CD14-positive monocyte (primary cell): Measurements from ENCODE around the gene OAF. TPM values are rescaled to one million over a fixed set of nuclear protein-coding genes. Genes with fewer than 3 reads are reported as not detected.
A peak's percentile ranks its signal among the peaks of the same experiment; 100 is the strongest.

Experiments used
- DNase-seq, 3 donors: peaks; one replicate each; pipeline ENCODE4 v3.0.0-alpha.2; 2011 to 2022
- H2AFZ ChIP-seq: 2 replicates; pipeline ENCODE4 v1.6.0; 2012; ENCODE audit warnings: mild to moderate bottlenecking, low read depth, low read length, inconsistent platforms; ENCODE audit not compliant: insufficient read depth, poor library complexity, severe bottlenecking
- H3K27ac ChIP-seq, 2 donors: 1 replicate in 1 of 2; 2 replicates in 1 of 2; pipeline ENCODE4 v1.5.1; 2012 to 2013; ENCODE audit warnings: low read length in 2 of 2, control low read depth in 1 of 2, inconsistent platforms in 1 of 2, low read depth in 1 of 2, mild to moderate bottlenecking in 1 of 2
- H3K27me3 ChIP-seq, 2 donors: one replicate each; pipeline versions ENCODE4 v1.6.0 to v1.6.1; 2011 to 2013; ENCODE audit warnings: low read length in 2 of 2; ENCODE audit not compliant: control insufficient read depth in 2 of 2, insufficient read depth in 2 of 2
- H3K36me3 ChIP-seq, 2 donors: replicated peaks in 1 of 2; 1 replicate in 1 of 2; 2 replicates in 1 of 2; pipeline versions ENCODE4 v1.5.1 to v1.6.1; 2012 to 2013; ENCODE audit warnings: low read length in 2 of 2, control low read depth in 1 of 2, inconsistent platforms in 1 of 2, mild to moderate bottlenecking in 1 of 2; ENCODE audit not compliant: insufficient read depth in 2 of 2, control insufficient read depth in 1 of 2
- H3K4me1 ChIP-seq, 2 donors: 1 replicate in 1 of 2; 2 replicates in 1 of 2; pipeline versions ENCODE4 v1.5.1 to v1.6.1; 2012 to 2013; ENCODE audit warnings: low read length in 2 of 2, control low read depth in 1 of 2, inconsistent platforms in 1 of 2, mild to moderate bottlenecking in 1 of 2, moderate library complexity in 1 of 2; ENCODE audit not compliant: insufficient read depth in 2 of 2, control insufficient read depth in 1 of 2
- H3K4me2 ChIP-seq: replicated peaks from 2 replicates; pipeline ENCODE3; 2012; ENCODE audit warnings: low read length, moderate library complexity, mild to moderate bottlenecking; ENCODE audit not compliant: poor library complexity, severe bottlenecking; ENCODE audit errors: extremely low read depth
- H3K4me3 ChIP-seq, 3 experiments: fragments of 200-600 bp in 1 of 3; sonication (generic) in 1 of 3; replicated peaks in 1 of 3; 1 replicate in 2 of 3; 2 replicates in 1 of 3; pipeline ENCODE4 v1.5.1; 2011 to 2013; ENCODE audit warnings: low read length in 3 of 3, mild to moderate bottlenecking in 3 of 3, control low read depth in 2 of 3, low read depth in 2 of 3, inconsistent platforms in 1 of 3, moderate library complexity in 1 of 3
- H3K79me2 ChIP-seq: 2 replicates; pipeline ENCODE4 v1.6.0; 2012; ENCODE audit warnings: mild to moderate bottlenecking, control low read depth, inconsistent platforms, low read length, moderate library complexity; ENCODE audit not compliant: insufficient read depth
- H3K9ac ChIP-seq: 2 replicates; pipeline ENCODE4 v1.6.0; 2017; ENCODE audit warnings: low read length, mild to moderate bottlenecking; ENCODE audit not compliant: insufficient read depth, poor library complexity, severe bottlenecking
- H3K9me3 ChIP-seq, 2 donors: replicated peaks in 1 of 2; 1 replicate in 1 of 2; 2 replicates in 1 of 2; pipeline versions ENCODE4 v1.5.1 to v1.6.1; 2012 to 2013; ENCODE audit warnings: low read length in 2 of 2, control low read depth in 1 of 2; ENCODE audit not compliant: control insufficient read depth in 1 of 2, insufficient read depth in 1 of 2
- H4K20me1 ChIP-seq: 2 replicates; pipeline ENCODE4 v1.6.0; 2012; ENCODE audit warnings: mild to moderate bottlenecking, low read length, control low read depth, moderate library complexity; ENCODE audit not compliant: insufficient read depth
- H3K27ac Mint-ChIP-seq, 7 donors: one replicate each; pipeline ENCODE4 v1.8.0; 2020; ENCODE audit warnings: mild to moderate bottlenecking in 7 of 7, mixed read lengths in 7 of 7, moderate library complexity in 6 of 7, inconsistent platforms in 2 of 7
- H3K27me3 Mint-ChIP-seq, 3 donors: one replicate each; pipeline ENCODE4 v1.8.0; 2021 to 2022; ENCODE audit warnings: low read depth in 3 of 3, mild to moderate bottlenecking in 3 of 3, mixed read lengths in 3 of 3, moderate library complexity in 3 of 3, inconsistent platforms in 1 of 3
- H3K36me3 Mint-ChIP-seq, 2 donors: one replicate each; pipeline ENCODE4 v1.8.0; 2020; ENCODE audit warnings: mixed read lengths in 2 of 2, inconsistent platforms in 1 of 2, mild to moderate bottlenecking in 1 of 2
- H3K4me1 Mint-ChIP-seq: one replicate; pipeline ENCODE4 v1.8.0; 2020; ENCODE audit warnings: mild to moderate bottlenecking, mixed read lengths
- H3K4me3 Mint-ChIP-seq, 2 donors: one replicate each; pipeline ENCODE4 v1.8.0; 2020; ENCODE audit warnings: mild to moderate bottlenecking in 2 of 2, mixed read lengths in 2 of 2, moderate library complexity in 1 of 2
- H3K9me3 Mint-ChIP-seq, 7 donors: one replicate each; pipeline ENCODE4 v1.8.0; 2020 to 2022; ENCODE audit warnings: mixed read lengths in 7 of 7, mild to moderate bottlenecking in 6 of 7, moderate library complexity in 6 of 7, inconsistent platforms in 2 of 7
- WGBS: methylation state at CpG from one replicate; pipeline ENCODE4 v1.1.5; 2013; ENCODE audit warnings: missing lambda C conversion rate; ENCODE audit not compliant: insufficient coverage; 5-methylcytosine and 5-hydroxymethylcytosine counted together
- intact Hi-C, 2 donors: fragments of 100-400 bp; cut with micrococcal nuclease; formaldehyde crosslinking; loops; one replicate each; pipeline versions ENCODE4 v1.15.0 to v1.15.1; 2023
- polyA plus RNA-seq, 3 donors: library from polyadenylated mRNA; depleted of rRNA in 1 of 3; unstranded in 2 of 3; stranded (reverse) in 1 of 3; fragments of 300-500 nt in 2 of 3; fragments of >200 nt in 1 of 3; fragmentation: Illumina TruSeq in 2 of 3; gene quantifications; 1 replicate in 2 of 3; 2 replicates in 1 of 3; pipeline ENCODE4 v1.2.3, GENCODE V29; 2012 to 2021
- TF ChIP-seq, protein P1 (sequence below): fragments of 200-600 bp; IDR thresholded peaks from one replicate; pipeline ENCODE4 v1.8.0; 2022; ENCODE audit warnings: antibody characterized with exemption, mild to moderate bottlenecking

OAF gene
- polyA plus RNA-seq, 3 donors, result 31.5 to 57.2 (median 49.2) TPM

- H3K4me2 ChIP-seq, result no peak overlapping the region
- Mint-ChIP-seq H3K4me3 (peak overlapping the region in 1 of 2 donors; percentile 27), H3K36me3 (no peaks in the 10 kb centered on the region), H3K4me1 (peaks cover 3% of the 10 kb centered on the region), H3K9me3 (peaks cover 0 to 2% (median 0%) of the 10 kb centered on the region in 7 donors), H3K27me3 (peaks cover 45 to 61% (median 51%) of the 10 kb centered on the region in 3 donors), H3K27ac (no peak overlapping the region)
- WGBS, result 61% methylated on average over 4 of the region's 4 CpGs
- H3K36me3 ChIP-seq, result no peaks in the 10 kb centered on the region
- H3K27me3 ChIP-seq, result peaks cover 5 to 53% of the 10 kb centered on the region in 2 donors
- H3K4me1 ChIP-seq, result no peaks in the 10 kb centered on the region
- H3K9me3 ChIP-seq, result peaks cover 0 to 3% of the 10 kb centered on the region in 2 donors
- no peak overlapping the region for H3K4me3 ChIP-seq
- DNase-seq, result no peak
- H4K20me1 ChIP-seq, result no peaks in the 10 kb centered on the region
- TF ChIP-seq, protein P1, sequence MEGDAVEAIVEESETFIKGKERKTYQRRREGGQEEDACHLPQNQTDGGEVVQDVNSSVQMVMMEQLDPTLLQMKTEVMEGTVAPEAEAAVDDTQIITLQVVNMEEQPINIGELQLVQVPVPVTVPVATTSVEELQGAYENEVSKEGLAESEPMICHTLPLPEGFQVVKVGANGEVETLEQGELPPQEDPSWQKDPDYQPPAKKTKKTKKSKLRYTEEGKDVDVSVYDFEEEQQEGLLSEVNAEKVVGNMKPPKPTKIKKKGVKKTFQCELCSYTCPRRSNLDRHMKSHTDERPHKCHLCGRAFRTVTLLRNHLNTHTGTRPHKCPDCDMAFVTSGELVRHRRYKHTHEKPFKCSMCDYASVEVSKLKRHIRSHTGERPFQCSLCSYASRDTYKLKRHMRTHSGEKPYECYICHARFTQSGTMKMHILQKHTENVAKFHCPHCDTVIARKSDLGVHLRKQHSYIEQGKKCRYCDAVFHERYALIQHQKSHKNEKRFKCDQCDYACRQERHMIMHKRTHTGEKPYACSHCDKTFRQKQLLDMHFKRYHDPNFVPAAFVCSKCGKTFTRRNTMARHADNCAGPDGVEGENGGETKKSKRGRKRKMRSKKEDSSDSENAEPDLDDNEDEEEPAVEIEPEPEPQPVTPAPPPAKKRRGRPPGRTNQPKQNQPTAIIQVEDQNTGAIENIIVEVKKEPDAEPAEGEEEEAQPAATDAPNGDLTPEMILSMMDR, result no peak
- no peaks in the 10 kb centered on the region for H3K79me2 ChIP-seq
- H3K9ac ChIP-seq, result no peak overlapping the region
- H2AFZ ChIP-seq, result no peak overlapping the region
- intact Hi-C loops, result no loop called here
- H3K27ac ChIP-seq, result no peak overlapping the region
These were observed 45.3 kb downstream of the OAF start for GRCh38 chr11:120256178-120256577.

DNA sequence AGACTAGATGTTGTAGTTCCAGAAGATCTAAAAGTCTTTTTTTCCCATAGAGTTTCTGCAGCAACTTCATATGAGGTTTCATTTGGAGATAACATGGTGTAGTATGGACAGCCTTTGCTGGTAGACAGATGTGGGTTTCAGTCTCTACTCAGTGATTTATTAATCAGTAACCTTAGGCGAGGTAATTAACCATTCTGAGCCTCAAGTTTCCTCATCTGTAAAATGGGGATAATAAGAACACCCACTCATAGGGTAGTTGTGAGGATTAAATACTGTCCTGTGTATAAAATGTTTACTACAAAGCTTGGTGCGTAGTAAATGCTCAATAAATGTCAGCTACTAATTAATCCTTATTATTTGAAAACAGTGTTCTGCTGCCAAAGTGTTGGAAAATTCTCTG lies 45.9 kb downstream of the OAF start:
- H3K27ac ChIP-seq, result no peak overlapping the region
- H3K4me3 ChIP-seq, result no peak overlapping the region
- H2AFZ ChIP-seq, result no peak overlapping the region
- no peak overlapping the region for H3K4me2 ChIP-seq
- TF ChIP-seq, protein P1, result no peak
- H3K27me3 ChIP-seq, result peaks cover 5 to 51% of the 10 kb centered on the region in 2 donors
- H3K36me3 ChIP-seq, result no peaks in the 10 kb centered on the region
- intact Hi-C loops, result no loop called here
- no peak overlapping the region for H3K9ac ChIP-seq
- no CpG with 5 or more reads among the region's 2 CpGs for WGBS
- H3K9me3 ChIP-seq, result peaks cover 0 to 3% of the 10 kb centered on the region in 2 donors
- no peaks in the 10 kb centered on the region for H4K20me1 ChIP-seq
- no peak for DNase-seq
- H3K27ac Mint-ChIP-seq, result no peak overlapping the region
- H3K27me3 Mint-ChIP-seq, result peaks cover 50 to 60% (median 52%) of the 10 kb centered on the region in 3 donors
- H3K4me1 ChIP-seq, result no peaks in the 10 kb centered on the region
- no peak overlapping the region for H3K4me3 Mint-ChIP-seq
- H3K9me3 Mint-ChIP-seq, result peaks cover 0 to 2% (median 0%) of the 10 kb centered on the region in 7 donors
- no peaks in the 10 kb centered on the region for H3K79me2 ChIP-seq
- H3K36me3 Mint-ChIP-seq, result no peaks in the 10 kb centered on the region
- H3K4me1 Mint-ChIP-seq, result peaks cover 3% of the 10 kb centered on the region
